HUES64 (cell line): ENCODE data around the gene NHSL1.

ENCODE experiments used
- H3K27ac ChIP-seq: 2 replicates; pipeline ENCODE4 v1.7.0; 2013; ENCODE audit warnings: low read depth, low read length, inconsistent platforms
- H3K27me3 ChIP-seq: 2 replicates; pipeline ENCODE4 v1.6.1; 2013; ENCODE audit warnings: mild to moderate bottlenecking, low read length; ENCODE audit not compliant: insufficient read depth
- H3K36me3 ChIP-seq: 2 replicates; pipeline ENCODE4 v1.6.1; 2013; ENCODE audit warnings: mild to moderate bottlenecking, low read length; ENCODE audit not compliant: insufficient read depth
- H3K4me1 ChIP-seq: 2 replicates; pipeline ENCODE4 v1.6.1; 2013; ENCODE audit warnings: mild to moderate bottlenecking, low read length, moderate library complexity; ENCODE audit not compliant: insufficient read depth
- H3K4me3 ChIP-seq: 2 replicates; pipeline ENCODE4 v1.5.1; 2013; ENCODE audit warnings: mild to moderate bottlenecking, low read length, moderate library complexity
- H3K9ac ChIP-seq: 2 replicates; pipeline ENCODE4 v1.6.1; 2013; ENCODE audit warnings: mild to moderate bottlenecking, low read depth, low read length
- H3K9me3 ChIP-seq: 2 replicates; pipeline ENCODE4 v1.6.1; 2013; ENCODE audit warnings: low read depth, low read length; ENCODE audit not compliant: insufficient read depth
- WGBS: fragments of 150-250, 120-280 bp; methylation state at CpG from one replicate; pipeline ENCODE4 v1.1.7; 2013; ENCODE audit warnings: missing lambda C conversion rate; 5-methylcytosine and 5-hydroxymethylcytosine counted together

NHSL1 gene

DNA sequence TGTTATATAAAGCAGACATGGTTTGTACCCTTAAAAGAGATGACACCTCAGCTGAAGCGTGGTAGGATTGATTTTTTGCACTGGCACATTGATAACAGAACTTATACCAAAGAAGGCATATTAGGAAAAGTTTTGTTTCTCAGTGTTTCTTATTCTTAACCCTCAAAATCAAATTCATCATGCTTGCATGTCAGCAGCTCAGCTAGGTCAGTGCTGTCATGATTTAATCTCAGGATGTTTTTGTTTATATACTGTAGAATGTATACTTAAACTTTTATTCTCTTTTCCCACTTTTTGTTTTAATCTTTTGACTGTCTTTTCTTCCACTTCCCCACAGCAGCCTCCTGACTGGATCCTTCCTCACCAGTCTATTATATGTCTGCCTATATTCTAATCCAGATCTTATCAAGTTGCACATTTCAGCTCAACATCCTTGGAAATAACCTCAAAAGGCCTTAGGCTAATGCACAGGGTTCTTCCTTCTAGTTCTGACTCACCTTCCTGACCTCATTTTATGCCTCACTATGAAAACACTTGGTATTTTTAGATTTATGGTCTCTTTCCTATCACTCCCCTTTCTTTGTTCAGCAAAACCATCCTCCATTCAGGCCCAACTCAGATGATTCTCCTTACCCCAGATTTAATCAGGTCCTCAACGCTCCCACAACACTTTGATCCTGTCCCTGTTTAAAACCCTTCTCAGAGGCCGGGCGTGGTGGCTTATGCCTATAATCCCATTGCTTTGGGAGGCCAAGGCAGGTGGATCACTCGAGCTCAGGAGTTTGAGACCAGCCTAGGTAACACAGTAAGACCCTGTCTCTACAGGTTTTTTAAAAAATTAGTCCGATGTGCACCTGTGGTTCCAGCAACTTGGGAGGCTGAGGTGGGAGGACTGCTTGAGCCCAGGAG, 88.1 kb downstream of the NHSL1 start:
- Histone ChIP-seq H3K4me3 (no peak overlapping the region), H3K27me3 (no peaks in the 10 kb centered on the region), H3K27ac (no peak overlapping the region), H3K9me3 (no peaks in the 10 kb centered on the region), H3K9ac (no peak overlapping the region), H3K4me1 (no peaks in the 10 kb centered on the region), H3K36me3 (peaks cover 82% of the 10 kb centered on the region)
- WGBS, result 98% methylated on average over 6 of the region's 6 CpGs

DNA sequence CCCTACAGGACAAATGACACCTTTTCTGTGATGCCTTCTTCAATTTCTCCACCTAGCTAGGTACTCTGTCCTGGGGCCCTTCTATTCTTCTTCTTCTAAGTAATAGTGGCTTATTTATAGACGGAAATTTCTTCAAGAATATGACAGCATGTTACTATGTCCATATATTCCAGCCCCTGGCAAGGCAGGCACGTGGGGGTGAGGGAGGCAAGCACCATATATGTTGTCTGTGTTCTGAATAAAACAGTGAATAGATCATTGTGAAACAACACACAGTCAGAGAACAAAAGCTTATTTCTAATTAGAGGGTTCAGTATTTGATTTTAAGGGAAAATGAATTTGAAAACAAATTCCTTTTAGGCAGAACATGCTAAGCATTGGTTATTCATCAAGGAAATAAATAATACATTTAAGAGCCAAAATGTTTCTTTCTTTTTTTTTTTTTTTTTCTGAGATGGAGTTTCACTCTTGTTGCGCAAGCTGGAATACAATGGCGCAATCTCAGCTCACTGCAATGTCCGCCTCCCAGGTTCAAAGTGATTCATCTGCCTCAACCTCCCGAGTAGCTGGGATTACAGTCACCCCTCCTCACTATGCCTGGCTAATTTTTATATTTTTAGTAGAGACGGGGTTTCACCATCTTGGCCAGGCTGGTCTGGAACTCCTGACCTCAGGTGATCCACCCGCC, 89.1 kb downstream of the NHSL1 start:
- Histone ChIP-seq H3K9me3 (no peaks in the 10 kb centered on the region), H3K4me3 (no peak overlapping the region), H3K36me3 (peaks cover 87% of the 10 kb centered on the region), H3K9ac (no peak overlapping the region), H3K27ac (no peak overlapping the region), H3K27me3 (no peaks in the 10 kb centered on the region), H3K4me1 (no peaks in the 10 kb centered on the region)
- 95% methylated on average over 8 of the region's 8 CpGs for WGBS

DNA sequence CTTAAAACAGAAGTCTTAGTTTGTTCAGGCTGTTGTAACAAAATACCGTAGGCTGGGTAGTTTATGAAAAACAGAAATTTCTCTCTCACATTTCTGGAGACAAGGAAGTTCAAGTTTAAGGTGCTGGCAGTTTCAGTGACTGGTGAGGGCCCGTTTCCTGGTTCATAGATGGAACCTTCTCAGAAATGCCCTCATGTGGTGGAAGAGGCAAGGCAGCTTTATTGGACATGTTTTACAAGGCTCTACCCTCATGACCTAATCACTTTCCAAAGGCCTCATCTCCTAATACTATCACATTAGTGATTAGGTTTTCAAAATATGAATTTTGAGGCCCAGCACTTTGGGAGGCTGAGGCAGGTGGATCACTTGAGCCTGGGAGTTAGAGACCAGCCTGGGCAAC, 92.9 kb downstream of the NHSL1 start:
- H3K4me1 ChIP-seq, result no peaks in the 10 kb centered on the region
- H3K27me3 ChIP-seq, result no peaks in the 10 kb centered on the region
- no peak overlapping the region for H3K9ac ChIP-seq
- peaks cover 57% of the 10 kb centered on the region for H3K36me3 ChIP-seq
- no peaks in the 10 kb centered on the region for H3K9me3 ChIP-seq
- H3K4me3 ChIP-seq, result no peak overlapping the region
- 100% methylated on average over 2 of the region's 2 CpGs for WGBS
- no peak overlapping the region for H3K27ac ChIP-seq

DNA sequence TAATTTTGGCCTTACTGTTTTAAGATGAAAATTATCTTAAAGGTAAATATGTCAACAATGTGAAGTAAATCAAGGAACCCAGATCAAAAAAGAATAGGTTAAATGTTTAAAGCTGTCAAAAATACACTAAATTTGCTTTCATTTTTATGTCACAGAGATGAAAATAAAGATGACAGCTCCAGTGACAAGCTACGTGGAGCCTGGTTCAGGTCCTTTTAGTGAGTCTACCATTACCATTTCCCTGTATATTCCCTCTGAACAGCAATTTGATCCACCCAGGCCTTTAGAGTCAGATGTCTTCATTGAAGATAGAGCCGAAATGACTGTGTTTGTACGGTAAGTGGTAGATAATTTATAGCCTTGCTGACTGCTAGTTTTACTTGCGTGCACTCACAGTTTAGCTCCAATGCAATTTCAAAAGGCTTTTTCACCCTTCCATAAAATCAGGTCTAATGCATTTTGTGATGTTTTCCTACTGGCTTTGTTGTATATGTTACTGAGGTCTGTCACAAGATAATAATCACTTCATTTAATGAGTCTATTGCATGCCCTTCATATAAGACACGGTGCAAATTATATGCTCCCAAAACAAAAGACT, 93.4 kb downstream of the NHSL1 start:
- Histone ChIP-seq H3K9me3 (no peaks in the 10 kb centered on the region), H3K4me1 (no peaks in the 10 kb centered on the region), H3K9ac (no peak overlapping the region), H3K27me3 (no peaks in the 10 kb centered on the region), H3K27ac (no peak overlapping the region), H3K36me3 (peaks cover 52% of the 10 kb centered on the region), H3K4me3 (no peak overlapping the region)
- 91% methylated on average over 4 of the region's 5 CpGs for WGBS

DNA sequence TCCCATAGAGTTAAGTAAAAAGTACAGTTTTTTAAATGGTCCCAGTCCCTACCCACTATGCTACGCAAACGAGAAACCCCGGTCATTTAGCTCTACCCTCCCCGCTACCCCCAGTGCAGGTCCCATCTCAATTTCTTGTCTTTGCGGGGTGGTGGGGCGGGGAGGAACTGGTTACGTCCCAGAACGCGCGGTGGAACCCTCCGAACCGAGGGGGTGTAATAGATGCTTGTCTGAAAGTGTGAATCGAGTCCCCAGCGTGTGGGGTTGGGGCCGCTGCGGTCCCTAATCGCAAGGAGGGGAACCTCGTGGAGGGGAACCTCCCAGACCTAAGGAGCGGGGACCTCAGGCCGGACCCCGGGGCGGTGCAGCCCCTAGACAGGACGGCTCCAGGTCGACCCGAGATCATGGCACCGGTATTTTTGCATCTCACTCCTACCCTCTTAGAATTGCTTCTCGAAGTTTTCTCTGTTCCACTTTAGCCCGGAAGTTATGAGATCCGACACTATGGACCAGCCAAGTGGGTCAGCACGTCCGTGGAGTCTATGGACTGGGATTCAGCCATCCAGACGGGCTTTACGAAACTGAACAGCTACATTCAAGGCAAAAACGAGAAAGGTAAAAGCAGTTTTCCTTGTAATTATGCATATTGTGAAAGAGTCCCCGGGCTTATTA, 94.5 kb downstream of the NHSL1 start:
- Histone ChIP-seq H3K4me1 (no peaks in the 10 kb centered on the region; the same call in 1 of the 2 replicates), H3K27me3 (no peaks in the 10 kb centered on the region), H3K36me3 (peaks cover 41% of the 10 kb centered on the region), H3K9me3 (no peaks in the 10 kb centered on the region), H3K9ac (peak overlapping the region; percentile 85), H3K4me3 (peak overlapping the region; percentile 97), H3K27ac (peak overlapping the region; percentile 44)
- 4% methylated on average over 34 of the region's 35 CpGs for WGBS

DNA sequence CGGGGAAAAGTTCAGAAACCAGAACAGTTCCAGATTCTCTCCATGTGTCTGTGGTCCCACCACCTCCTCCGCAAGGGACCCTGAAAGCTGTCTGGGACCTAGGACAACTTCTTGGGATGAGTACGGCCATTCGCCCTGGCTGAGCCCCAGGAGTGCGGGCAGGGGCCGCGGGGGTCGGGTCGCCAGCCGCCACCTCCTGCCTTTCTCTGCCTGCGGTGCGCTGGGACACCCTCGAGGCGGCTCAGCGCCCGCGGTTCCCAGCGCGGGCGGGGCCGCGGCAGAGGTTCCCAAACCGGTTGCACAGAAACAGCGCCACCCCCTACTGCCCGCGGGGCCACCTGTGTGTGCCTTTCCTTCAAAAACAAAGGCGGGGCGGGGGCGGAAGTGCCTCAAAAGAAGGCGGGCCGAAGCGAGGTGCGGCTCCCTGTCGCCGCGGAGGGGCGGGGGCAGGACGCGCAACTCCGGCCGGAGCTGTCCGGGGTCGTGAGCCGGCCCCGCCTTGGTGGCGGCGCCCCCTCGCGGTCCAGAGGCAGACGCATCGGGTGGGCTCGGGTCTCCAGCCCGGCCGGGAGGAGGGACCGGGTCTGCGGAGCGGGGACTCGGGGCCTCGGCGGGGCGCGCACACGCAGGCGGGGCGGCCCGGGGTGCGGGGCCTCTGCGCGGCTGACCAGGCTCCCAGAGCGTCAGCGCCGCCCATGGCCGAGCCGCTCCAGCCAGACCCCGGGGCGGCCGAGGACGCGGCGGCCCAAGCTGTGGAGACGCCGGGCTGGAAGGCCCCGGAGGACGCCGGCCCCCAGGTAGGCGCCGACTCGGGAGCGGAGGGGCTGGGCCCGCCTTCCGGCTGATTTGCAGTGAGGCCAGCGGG, 95.3 kb downstream of the NHSL1 start, which contains the start of gene HEBP2:
TSS of gene HEBP2 (plus strand) at position 423 of the 865 bp plus-strand sequence. CDS start at position 696, 273 bp downstream.
- WGBS, result under 1% methylated on average over 91 of the region's 92 CpGs
- H3K27me3 ChIP-seq, result no peaks in the 10 kb centered on the region
- peaks cover 33% of the 10 kb centered on the region for H3K36me3 ChIP-seq
- H3K27ac ChIP-seq, result peak within 1 kb of the TSS; percentile 86
- peak within 1 kb of the TSS; percentile 97 for H3K4me3 ChIP-seq
- H3K9me3 ChIP-seq, result no peaks in the 10 kb centered on the region
- H3K9ac ChIP-seq, result peak within 1 kb of the TSS; percentile 89
- no peaks in the 10 kb centered on the region; the same call in 1 of the 2 replicates for H3K4me1 ChIP-seq

DNA sequence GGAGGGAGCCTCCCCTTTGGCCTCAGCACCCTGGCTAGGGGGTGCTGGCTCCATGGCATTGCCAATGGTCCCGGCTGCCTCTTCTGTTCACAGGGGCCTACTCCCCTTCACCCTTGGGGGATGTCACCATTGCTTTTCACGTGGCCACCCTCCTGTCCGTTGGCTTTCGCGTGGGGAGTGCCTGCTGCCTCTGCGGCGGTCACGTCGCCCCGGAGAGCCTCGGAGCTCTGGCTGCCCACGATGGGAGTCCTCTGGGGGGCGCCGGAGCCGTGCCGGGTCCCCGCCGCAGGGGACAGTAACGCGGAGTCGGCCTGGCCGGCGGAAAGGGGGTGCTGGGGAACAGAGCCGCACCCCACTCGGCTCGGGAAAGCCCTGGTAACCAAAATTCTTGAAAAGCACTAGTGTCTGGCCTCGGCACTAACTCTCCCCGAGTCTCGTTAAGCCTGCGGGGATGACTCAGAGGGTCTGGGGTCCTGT, 95.9 kb downstream of the NHSL1 start:
- WGBS, result 10% methylated on average over 30 of the region's 30 CpGs
- Histone ChIP-seq H3K36me3 (peaks cover 27% of the 10 kb centered on the region), H3K27me3 (no peaks in the 10 kb centered on the region), H3K27ac (peak overlapping the region; percentile 86), H3K9me3 (no peaks in the 10 kb centered on the region), H3K4me3 (peak overlapping the region; percentile 97), H3K4me1 (no peaks in the 10 kb centered on the region; the same call in 1 of the 2 replicates), H3K9ac (peak overlapping the region; percentile 89)

DNA sequence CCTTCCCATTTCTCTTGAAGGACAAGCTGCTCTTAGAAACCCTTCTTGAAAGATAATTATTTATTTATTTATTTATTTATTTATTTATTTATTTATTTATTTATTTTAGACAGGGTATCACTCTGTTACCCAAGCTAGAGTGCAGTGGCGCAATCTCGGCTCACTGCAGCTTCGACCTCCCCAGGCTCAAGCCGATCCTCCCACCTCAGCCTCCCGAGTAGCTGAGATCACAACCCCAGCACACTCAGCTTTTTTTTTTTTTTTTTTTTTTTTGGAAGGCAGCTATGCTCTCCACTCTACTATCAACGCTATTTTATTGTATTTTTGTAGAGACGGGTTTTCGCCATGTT, 96.5 kb downstream of the NHSL1 start:
- Histone ChIP-seq H3K9ac (0 out of 2 replicates have a peak overlapping the region, but pooled peaks have one; percentile 89), H3K27ac (no peak overlapping the region), H3K27me3 (no peaks in the 10 kb centered on the region), H3K4me1 (no peaks in the 10 kb centered on the region; the same call in 1 of the 2 replicates), H3K4me3 (peak overlapping the region; percentile 97; the same call in 1 of the 2 replicates), H3K9me3 (no peaks in the 10 kb centered on the region), H3K36me3 (peaks cover 21% of the 10 kb centered on the region)
- 94% methylated on average over 8 of the region's 8 CpGs for WGBS

DNA sequence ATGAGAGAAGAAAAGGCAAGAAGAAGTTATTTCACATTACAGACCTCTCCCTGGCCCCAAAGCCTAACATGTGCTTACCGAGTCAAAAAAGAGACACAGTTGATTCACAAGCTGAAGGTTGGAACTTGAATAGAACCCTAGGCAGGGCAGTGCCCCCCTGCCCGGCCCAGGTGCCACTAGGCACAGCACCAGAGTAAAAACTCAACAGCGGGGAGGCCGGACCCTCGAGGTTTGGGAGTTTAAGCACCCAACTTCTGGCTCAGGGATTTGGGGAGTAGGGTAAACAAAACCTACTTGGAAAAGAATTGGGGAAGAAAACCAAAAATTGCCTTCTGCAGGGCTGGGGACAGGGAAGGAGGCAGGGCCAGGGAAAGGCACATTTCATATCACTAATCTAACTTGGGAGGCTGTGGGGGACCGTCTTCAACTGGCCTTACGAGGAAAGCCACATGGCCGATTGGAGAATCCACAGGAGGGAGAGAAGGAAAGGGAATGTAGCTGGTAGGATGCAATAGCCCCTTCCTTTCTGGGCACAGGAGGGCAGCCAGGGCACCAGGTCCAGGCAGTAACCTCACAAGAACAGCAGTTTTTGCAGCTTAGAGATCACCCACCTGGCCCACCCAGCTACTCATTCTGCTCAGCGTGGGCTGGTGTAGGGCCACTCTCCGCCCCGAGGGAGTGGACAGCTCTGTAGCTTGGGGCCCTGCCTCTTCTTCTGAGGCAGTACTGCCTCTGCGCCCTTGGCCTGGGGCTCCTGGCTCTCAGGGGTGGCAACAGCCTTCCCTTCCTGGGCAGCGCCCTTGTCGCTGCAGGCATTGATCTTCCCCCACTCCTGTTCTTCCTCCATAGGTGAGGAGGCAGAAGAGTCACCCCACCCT, 97.1 kb downstream of the NHSL1 start:
- Histone ChIP-seq H3K9ac (no peak overlapping the region), H3K4me3 (no peak overlapping the region), H3K36me3 (peaks cover 15% of the 10 kb centered on the region), H3K27me3 (no peaks in the 10 kb centered on the region), H3K4me1 (no peaks in the 10 kb centered on the region; the same call in 1 of the 2 replicates), H3K9me3 (no peaks in the 10 kb centered on the region), H3K27ac (no peak overlapping the region)
- 91% methylated on average over 14 of the region's 14 CpGs for WGBS
